Endothelial cell of umbilical vein (primary cell): ENCODE data around the gene SIX5. TPM values are rescaled to one million over a fixed set of nuclear protein-coding genes. Genes with fewer than 3 reads are reported as not detected.

Source experiments
- BruUV-seq: library from RNA; stranded (reverse); fragments of 400-500 nt; replicated peaks from 2 replicates; lab custom pipeline; 2021; lab: Mats Ljungman, UMichigan
- CTCF ChIA-PET: fragments of 300-600, 350-600 bp; sonication (Branson Sonifier 250); formaldehyde crosslinking; loops from one replicate; lab custom pipeline; 2021; ENCODE audit warnings: antibody characterized with exemption, inconsistent platforms; lab: Charles Lee
- POLR2A ChIA-PET: fragments of 300-600, 350-600 bp; sonication (Branson Sonifier 250); formaldehyde crosslinking; loops from one replicate; lab custom pipeline; 2021; ENCODE audit warnings: antibody characterized with exemption, inconsistent platforms; lab: Charles Lee
- DNase-seq: peaks from one replicate; pipeline ENCODE4 v3.0.0-alpha.2; 2011; ENCODE audit warnings: low read depth, low spot score
- FAIRE-seq: peaks from 2 replicates; lab custom pipeline; 2011; peaks lifted over from hg19 to GRCh38; lab: Jason Lieb, UNC
- H2AFZ ChIP-seq: 2 replicates; pipeline ENCODE4 v1.6.0; 2012; ENCODE audit warnings: low read depth, low read length, control low read depth, inconsistent platforms
- H3K27ac ChIP-seq: 2 replicates; pipeline ENCODE4 v1.5.1; 2011; ENCODE audit warnings: low read depth, mild to moderate bottlenecking, control low read depth, low read length, moderate library complexity; ENCODE audit not compliant: insufficient read depth
- H3K27me3 ChIP-seq, 2 experiments: 2 replicates each; pipeline versions ENCODE4 v1.6.0 to v1.6.1; 2011; ENCODE audit warnings: low read length in 2 of 2, mixed read lengths in 1 of 2; ENCODE audit not compliant: control insufficient read depth in 2 of 2, insufficient read depth in 2 of 2
- H3K36me3 ChIP-seq, 2 experiments: 2 replicates in 1 of 2; 3 replicates in 1 of 2; pipeline ENCODE4 v1.5.1; 2011; ENCODE audit warnings: low read length in 2 of 2, mild to moderate bottlenecking in 1 of 2, moderate library complexity in 1 of 2; ENCODE audit not compliant: control insufficient read depth in 2 of 2, insufficient read depth in 2 of 2; ENCODE audit errors: extremely low read depth in 1 of 2
- H3K4me1 ChIP-seq: 3 replicates; pipeline ENCODE4 v1.5.1; 2011; ENCODE audit warnings: mild to moderate bottlenecking, low read length; ENCODE audit not compliant: control insufficient read depth, insufficient read depth; ENCODE audit errors: extremely low read depth
- H3K4me2 ChIP-seq: 2 replicates; pipeline ENCODE4 v1.6.1; 2011; ENCODE audit warnings: low read length, control low read depth, mixed read lengths; ENCODE audit not compliant: insufficient read depth
- H3K4me3 ChIP-seq, 3 experiments: fragments of 200-600 bp in 1 of 3; sonication (generic), shearing (Covaris generic) in 1 of 3; replicated peaks in 1 of 3; 2 replicates each; pipeline ENCODE4 v1.5.1; 2011 to 2016; ENCODE audit warnings: control low read depth in 3 of 3, low read length in 3 of 3, mild to moderate bottlenecking in 2 of 3, inconsistent platforms in 1 of 3, low read depth in 1 of 3, moderate library complexity in 1 of 3; ENCODE audit not compliant: insufficient read depth in 1 of 3
- H3K79me2 ChIP-seq: 2 replicates; pipeline ENCODE4 v1.6.0; 2012; ENCODE audit warnings: low read length, inconsistent platforms; ENCODE audit not compliant: control insufficient read depth, insufficient read depth
- H3K9ac ChIP-seq: replicated peaks from 2 replicates; pipeline ENCODE3; 2011; ENCODE audit warnings: low read length, control low read depth; ENCODE audit not compliant: insufficient read depth; ENCODE audit errors: extremely low read depth
- H3K9me1 ChIP-seq: replicated peaks from 3 replicates; pipeline ENCODE4 v1.6.0; 2011; ENCODE audit warnings: mild to moderate bottlenecking, low read length; ENCODE audit not compliant: control insufficient read depth, insufficient read depth; ENCODE audit errors: extremely low read depth
- H3K9me3 ChIP-seq: replicated peaks from 2 replicates; pipeline ENCODE4 v1.5.1; 2012; ENCODE audit warnings: low read length, inconsistent platforms; ENCODE audit not compliant: control insufficient read depth, insufficient read depth
- H4K20me1 ChIP-seq: replicated peaks from 2 replicates; pipeline ENCODE3; 2011; ENCODE audit warnings: mild to moderate bottlenecking, low read length; ENCODE audit not compliant: control insufficient read depth, insufficient read depth; ENCODE audit errors: extremely low read depth
- FOS ChIP-seq: IDR thresholded peaks from 2 replicates; pipeline ENCODE4 v1.6.1; 2011; ENCODE audit warnings: mild to moderate bottlenecking, low read length, moderate library complexity, borderline replicate concordance; ENCODE audit not compliant: insufficient read depth
- JUN ChIP-seq: IDR thresholded peaks from 2 replicates; pipeline ENCODE4 v1.6.1; 2011; ENCODE audit warnings: borderline replicate concordance, low read depth; ENCODE audit not compliant: insufficient read length, insufficient read depth
- MYC ChIP-seq: IDR thresholded peaks from one replicate; pipeline ENCODE4 v1.6.1; 2011; ENCODE audit warnings: mild to moderate bottlenecking, low read depth, low read length
- POLR2A ChIP-seq: IDR thresholded peaks from 2 replicates; pipeline ENCODE4 v1.6.1; 2012; ENCODE audit warnings: low read depth, mild to moderate bottlenecking, control low read depth, low read length
- POLR2AphosphoS5 ChIP-seq: IDR thresholded peaks from 2 replicates; pipeline ENCODE4 v1.6.1; 2012; ENCODE audit warnings: low read depth, mild to moderate bottlenecking, control low read depth, low read length, moderate library complexity; ENCODE audit not compliant: insufficient read depth
- dilution Hi-C: fragments of 300-500 bp; cut with MboI; formaldehyde crosslinking; loops from one replicate; pipeline ENCODE4 v1.15.0; 2019; ENCODE audit warnings: low sequenced_read_pairs; ENCODE audit not compliant: extremely low pct_ligation_motif_present
- intact Hi-C: fragments of 100-400 bp; cut with micrococcal nuclease; formaldehyde crosslinking; loops from one replicate; pipeline ENCODE4 v1.10.0; 2022
- polyA plus RNA-seq, 4 experiments: library from polyadenylated mRNA; depleted of rRNA in 3 of 4; stranded (reverse) in 3 of 4; unstranded in 1 of 4; fragments of >200 nt; gene quantifications; 2 replicates each; pipeline versions ENCODE4 v1.2.1 to v1.2.3, GENCODE V29; 2011 to 2012; ENCODE audit warnings: missing spikeins in 1 of 4
- total RNA-seq: library from RNA; stranded (reverse); gene quantifications from 2 replicates; pipeline ENCODE4 v1.2.3, GENCODE V29; 2021
- TF ChIP-seq, protein P1 (sequence below): IDR thresholded peaks from 2 replicates; pipeline ENCODE4 v1.6.1; 2011; ENCODE audit not compliant: insufficient read depth, insufficient read length
- TF ChIP-seq, protein P2 (sequence below), 2 donors: IDR thresholded peaks; 1 replicate in 1 of 2; 2 replicates in 1 of 2; pipeline ENCODE4 v1.5.1; 2011; ENCODE audit warnings: low read length in 2 of 2, mild to moderate bottlenecking in 2 of 2, moderate library complexity in 2 of 2, control low read depth in 1 of 2, inconsistent platforms in 1 of 2, low read depth in 1 of 2; ENCODE audit not compliant: insufficient read depth in 1 of 2; ENCODE audit errors: extremely low read depth in 1 of 2

SIX5 gene
- total and polyA plus RNA-seq, 2 donors (not counting 3 experiments of a cell fraction or from before 2014, with no cell fraction given): 13.1 to 16.7 TPM

- DNase-seq (peak; percentile 70), FAIRE-seq (peak; percentile 84)
- Histone ChIP-seq H3K4me1 (peaks cover 14% of the 10 kb centered on the region), H3K27ac (peak overlapping the region; percentile 40), H2AFZ (peak overlapping the region; percentile 59), H3K36me3 (peaks cover 0 to 3% of the 10 kb centered on the region in 2 experiments), H3K9me1 (no peaks in the 10 kb centered on the region), H3K9ac (peak overlapping the region; percentile 65), H3K9me3 (no peaks in the 10 kb centered on the region), H3K4me3 (peak overlapping the region; percentile 61 to 92 (median 82)), H3K4me2 (peak overlapping the region; percentile 66), H3K79me2 (peaks cover 2% of the 10 kb centered on the region), H3K27me3 (no peaks in the 10 kb centered on the region), H4K20me1 (no peaks in the 10 kb centered on the region)
- BruUV-seq: no TSS peak
- dilution Hi-C loops: no loop called here
- TF ChIP-seq POLR2A (no peak), JUN (no peak), MYC (no peak), FOS (no peak)
- TF ChIP-seq, protein P1, sequence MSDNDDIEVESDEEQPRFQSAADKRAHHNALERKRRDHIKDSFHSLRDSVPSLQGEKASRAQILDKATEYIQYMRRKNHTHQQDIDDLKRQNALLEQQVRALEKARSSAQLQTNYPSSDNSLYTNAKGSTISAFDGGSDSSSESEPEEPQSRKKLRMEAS: no peak
- POLR2A ChIA-PET: interaction anchor here (1.4 to 2.4 kb wide), 2 partner anchors 50 to 75 kb away, joined by 4 to 24 read pairs; partner anchors contain the start of gene QPCTL
- intact Hi-C loops: loop anchor here (1.0 kb wide), 1 partner anchor 74 kb away; no protein-coding TSS in a partner anchor
- CTCF ChIA-PET: interaction anchor here (1.0 to 6.7 kb wide), 7 partner anchors 9 to 74 kb away, joined by 4 to 125 read pairs (median 10); partner anchors contain the start of genes FBXO46, QPCTL and SNRPD2
Observed at GRCh38 chr19:45767410-45767880, 1.6 kb downstream of the SIX5 start.

DNA sequence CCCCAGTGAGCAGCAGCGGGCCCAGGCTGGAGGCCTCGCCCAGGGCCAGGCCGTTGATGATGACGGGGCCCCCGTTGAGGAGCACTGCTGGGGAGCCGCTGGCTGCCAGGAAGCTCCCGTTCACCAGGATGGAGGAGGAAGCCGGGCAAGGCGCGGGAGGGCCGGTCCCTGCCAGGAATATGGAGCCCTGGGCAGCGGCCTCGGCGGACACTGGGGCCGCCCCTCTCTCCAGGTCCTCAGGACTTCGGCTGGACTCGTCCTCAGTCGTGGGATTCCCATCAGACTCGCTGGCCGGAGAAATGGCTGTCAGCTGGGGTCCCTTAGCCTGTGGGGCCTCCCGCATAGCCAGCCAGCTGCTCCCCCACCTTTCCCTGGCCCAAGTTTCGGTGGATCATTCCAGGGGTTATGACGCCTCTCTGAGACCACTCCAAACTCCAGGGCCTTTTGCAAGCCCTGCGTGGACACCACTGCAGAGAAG lies 2.1 kb downstream of the SIX5 start:
- Histone ChIP-seq H3K9ac (peak overlapping the region; percentile 65), H3K4me2 (peak overlapping the region; percentile 66), H2AFZ (peak overlapping the region; percentile 59), H3K27ac (peak overlapping the region; percentile 40), H3K9me3 (no peaks in the 10 kb centered on the region), H3K36me3 (peaks cover 0 to 3% of the 10 kb centered on the region in 2 experiments), H3K79me2 (peaks cover 2% of the 10 kb centered on the region), H4K20me1 (no peaks in the 10 kb centered on the region), H3K27me3 (no peaks in the 10 kb centered on the region), H3K9me1 (no peaks in the 10 kb centered on the region), H3K4me1 (peaks cover 14% of the 10 kb centered on the region), H3K4me3 (peak overlapping the region; percentile 61 to 92 (median 82))
- POLR2A ChIA-PET: interaction anchor here (1.4 kb wide), 1 partner anchor 74 kb away, joined by 4 read pairs; the partner anchor contains the start of gene QPCTL
- TF ChIP-seq, protein P1: no peak
- no peak for TF ChIP-seq JUN
- TF ChIP-seq, protein P2, sequence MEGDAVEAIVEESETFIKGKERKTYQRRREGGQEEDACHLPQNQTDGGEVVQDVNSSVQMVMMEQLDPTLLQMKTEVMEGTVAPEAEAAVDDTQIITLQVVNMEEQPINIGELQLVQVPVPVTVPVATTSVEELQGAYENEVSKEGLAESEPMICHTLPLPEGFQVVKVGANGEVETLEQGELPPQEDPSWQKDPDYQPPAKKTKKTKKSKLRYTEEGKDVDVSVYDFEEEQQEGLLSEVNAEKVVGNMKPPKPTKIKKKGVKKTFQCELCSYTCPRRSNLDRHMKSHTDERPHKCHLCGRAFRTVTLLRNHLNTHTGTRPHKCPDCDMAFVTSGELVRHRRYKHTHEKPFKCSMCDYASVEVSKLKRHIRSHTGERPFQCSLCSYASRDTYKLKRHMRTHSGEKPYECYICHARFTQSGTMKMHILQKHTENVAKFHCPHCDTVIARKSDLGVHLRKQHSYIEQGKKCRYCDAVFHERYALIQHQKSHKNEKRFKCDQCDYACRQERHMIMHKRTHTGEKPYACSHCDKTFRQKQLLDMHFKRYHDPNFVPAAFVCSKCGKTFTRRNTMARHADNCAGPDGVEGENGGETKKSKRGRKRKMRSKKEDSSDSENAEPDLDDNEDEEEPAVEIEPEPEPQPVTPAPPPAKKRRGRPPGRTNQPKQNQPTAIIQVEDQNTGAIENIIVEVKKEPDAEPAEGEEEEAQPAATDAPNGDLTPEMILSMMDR (IDR thresholded peaks at IDR 0.05; ENCODE audit: extremely low read depth in 1 of 2, insufficient read depth in 1 of 2, low read depth in 1 of 2, low read length in 2 of 2): no peak
- TF ChIP-seq POLR2AphosphoS5: no peak
- no peak for TF ChIP-seq POLR2A
- BruUV-seq: no TSS peak
- CTCF ChIA-PET: interaction anchor here (1.0 to 6.7 kb wide), 7 partner anchors 9 to 74 kb away, joined by 4 to 125 read pairs (median 10); partner anchors contain the start of genes FBXO46, QPCTL and SNRPD2
- intact Hi-C loops (loop anchor here (1.0 kb wide), 1 partner anchor 74 kb away; no protein-coding TSS in a partner anchor), dilution Hi-C loops (no loop called here)
- FAIRE-seq: no peak
- no peak for DNase-seq
